ENCODE data around the gene GLI2.

GLI2 gene

GRCh38 chr2:120735746-120736170, at the start of gene GLI2:
GLI2 (plus strand) TSS chr2:120735868; CDS start chr2:120797321, 61,453 bp downstream.
- DNase-seq (ENCODE audit: low read depth in 2 of 2): no peak

- no peak for DNase-seq (ENCODE audit: low read depth in 2 of 2)
Observed at GRCh38 chr2:120685974-120686297, 49.7 kb upstream of the GLI2 start.

GRCh38 chr2:120686511-120687168, 49.0 kb upstream of the GLI2 start:
- no peak for DNase-seq (ENCODE audit: low read depth in 2 of 2)

GRCh38 chr2:120687210-120687609, 48.5 kb upstream of the GLI2 start:
- no peak for DNase-seq (ENCODE audit: low read depth in 2 of 2)

- no peak for DNase-seq (ENCODE audit: low read depth in 2 of 2)
Observed at GRCh38 chr2:120690521-120690920, 45.1 kb upstream of the GLI2 start.

- no peak for DNase-seq (ENCODE audit: low read depth in 2 of 2)
Observed at GRCh38 chr2:120691410-120691809, 44.3 kb upstream of the GLI2 start.

- DNase-seq (ENCODE audit: low read depth in 2 of 2): no peak
Observed at GRCh38 chr2:120692691-120693090, 43.0 kb upstream of the GLI2 start.

- DNase-seq (ENCODE audit: low read depth in 2 of 2): no peak
Observed at GRCh38 chr2:120693121-120693520, 42.5 kb upstream of the GLI2 start.

- DNase-seq (ENCODE audit: low read depth in 2 of 2): no peak
Observed at GRCh38 chr2:120694034-120694433, 41.6 kb upstream of the GLI2 start.

- no peak for DNase-seq (ENCODE audit: low read depth in 2 of 2)
Observed at GRCh38 chr2:120697471-120697870, 38.2 kb upstream of the GLI2 start.

GRCh38 chr2:120699292-120699691, 36.4 kb upstream of the GLI2 start:
- DNase-seq (ENCODE audit: low read depth in 2 of 2): no peak

GRCh38 chr2:120700659-120701058, 35.0 kb upstream of the GLI2 start:
- DNase-seq (ENCODE audit: low read depth in 2 of 2): no peak

GRCh38 chr2:120701096-120701495, 34.6 kb upstream of the GLI2 start:
- no peak for DNase-seq (ENCODE audit: low read depth in 2 of 2)

GRCh38 chr2:120701499-120701898, 34.2 kb upstream of the GLI2 start:
- no peak for DNase-seq (ENCODE audit: low read depth in 2 of 2)

- DNase-seq (ENCODE audit: low read depth in 2 of 2): no peak
Observed at GRCh38 chr2:120702061-120702460, 33.6 kb upstream of the GLI2 start.

GRCh38 chr2:120702801-120703200, 32.9 kb upstream of the GLI2 start:
- no peak for DNase-seq (ENCODE audit: low read depth in 2 of 2)

- DNase-seq (ENCODE audit: low read depth in 2 of 2): no peak
Observed at GRCh38 chr2:120703330-120703994, 32.2 kb upstream of the GLI2 start.

- no peak for DNase-seq (ENCODE audit: low read depth in 2 of 2)
Observed at GRCh38 chr2:120704696-120705095, 31.0 kb upstream of the GLI2 start.

GRCh38 chr2:120707816-120708215, 27.9 kb upstream of the GLI2 start:
- DNase-seq (ENCODE audit: low read depth in 2 of 2): no peak

- DNase-seq (ENCODE audit: low read depth in 2 of 2): no peak
Observed at GRCh38 chr2:120708944-120709607, 26.6 kb upstream of the GLI2 start.

- DNase-seq (ENCODE audit: low read depth in 2 of 2): no peak
Observed at GRCh38 chr2:120709608-120710041, 26.0 kb upstream of the GLI2 start.

GRCh38 chr2:120710256-120710655, 25.4 kb upstream of the GLI2 start:
- no peak for DNase-seq (ENCODE audit: low read depth in 2 of 2)

GRCh38 chr2:120711694-120712093, 24.0 kb upstream of the GLI2 start:
- DNase-seq (ENCODE audit: low read depth in 2 of 2): no peak

All from stimulated activated CD4-positive, alpha-beta T cell treated with anti-CD3 and anti-CD28 coated beads, Interleukin-1b, Interleukin-23, amount 100 ng/mL, for 1 hour (primary cell).